GM11168 (cell line): ENCODE measurements around the gene XCR1.
"Not testable (repeated sequence)": the region's sequence is repeated elsewhere in the genome, so short reads cannot be mapped to it uniquely, and the experiment has no call there.

Experiments used
- in situ Hi-C: fragments of 300-500 bp; cut with MboI; formaldehyde crosslinking; loops from one replicate; pipeline ENCODE4 v1.12.0; 2022; ENCODE audit warnings: low sequenced_read_pairs; ENCODE audit not compliant: unreplicated experiment

Gene XCR1

DNA sequence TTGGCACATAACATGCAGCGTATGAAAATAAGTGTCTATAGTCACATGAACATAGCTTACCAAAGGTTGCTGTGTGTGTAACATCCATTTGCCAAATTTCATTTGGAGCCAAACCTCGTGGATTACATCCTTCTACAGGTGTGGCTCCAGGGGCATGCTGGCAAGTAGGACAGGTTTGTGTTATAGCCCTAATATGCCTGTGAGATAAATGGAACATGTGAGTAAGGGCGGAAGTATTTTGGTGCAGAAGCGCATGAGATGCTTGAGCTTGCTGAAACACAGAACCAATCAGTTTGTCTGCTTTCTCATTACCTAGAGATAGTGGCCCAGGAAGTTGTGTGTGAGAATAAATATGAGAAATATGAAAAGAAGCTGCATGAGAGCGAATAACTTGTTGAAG is 21.8 kb upstream of the XCR1 start:
- in situ Hi-C loops = no loop called here

DNA sequence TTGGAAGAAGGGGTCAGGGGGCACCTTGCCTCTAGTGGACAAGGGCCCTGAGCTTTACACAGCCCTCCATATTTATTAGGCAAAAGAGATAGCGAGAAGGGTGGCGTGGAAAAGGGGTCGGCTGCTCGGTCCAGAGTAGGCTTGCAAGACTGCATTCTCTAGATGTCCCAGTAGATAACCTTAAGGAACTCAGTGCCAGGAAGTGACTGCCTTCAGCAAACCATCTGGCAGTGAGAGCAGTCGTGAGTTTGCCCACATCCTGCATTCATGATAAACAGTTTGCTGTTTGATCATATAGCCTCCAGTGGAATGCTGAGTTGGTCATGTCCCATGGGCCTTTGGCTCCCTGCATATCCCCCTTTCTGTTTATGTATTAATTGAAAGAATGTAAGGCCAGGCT is 18.9 kb upstream of the XCR1 start:
- in situ Hi-C loops = not testable (repeated sequence)

DNA sequence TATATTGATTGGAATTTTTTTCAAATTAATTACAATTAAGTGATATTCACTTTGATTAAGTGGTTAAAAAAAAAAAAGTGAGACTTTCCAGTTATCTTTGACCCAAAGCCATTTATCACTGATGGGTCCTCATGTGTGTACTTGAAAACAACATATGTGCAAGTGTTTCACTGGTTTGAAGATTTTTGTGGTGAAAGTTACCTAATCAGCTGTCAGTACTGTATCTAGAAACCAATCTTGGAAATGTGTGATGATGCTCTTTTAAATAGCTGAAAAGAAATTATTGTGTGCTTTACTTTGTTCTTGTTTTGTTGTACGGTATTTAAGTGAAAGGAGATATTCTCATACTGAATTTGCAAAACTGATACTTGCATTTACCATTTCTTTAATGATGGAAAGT is 11.6 kb upstream of the XCR1 start:
- in situ Hi-C loops = no loop called here

DNA sequence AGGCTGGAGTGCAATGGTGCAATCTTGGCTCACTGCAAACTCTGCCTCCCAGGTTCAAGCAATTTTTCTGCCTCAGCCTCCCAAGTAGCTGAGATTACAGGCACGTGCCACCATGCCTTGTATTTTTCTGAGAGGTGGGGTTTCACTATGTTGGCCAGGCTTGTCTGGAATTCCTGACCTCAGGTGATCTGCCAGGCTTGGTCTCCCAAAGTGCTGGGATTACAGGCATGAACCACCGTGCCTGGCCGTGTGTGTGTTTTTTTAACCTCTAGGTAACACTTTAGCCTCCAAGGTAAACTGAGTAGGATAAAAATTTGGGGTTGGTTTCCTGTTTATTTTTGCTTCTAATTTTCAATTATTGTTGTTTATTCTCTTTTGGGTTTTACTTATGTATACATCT is 10.8 kb upstream of the XCR1 start:
- in situ Hi-C loops = not testable (repeated sequence)

DNA sequence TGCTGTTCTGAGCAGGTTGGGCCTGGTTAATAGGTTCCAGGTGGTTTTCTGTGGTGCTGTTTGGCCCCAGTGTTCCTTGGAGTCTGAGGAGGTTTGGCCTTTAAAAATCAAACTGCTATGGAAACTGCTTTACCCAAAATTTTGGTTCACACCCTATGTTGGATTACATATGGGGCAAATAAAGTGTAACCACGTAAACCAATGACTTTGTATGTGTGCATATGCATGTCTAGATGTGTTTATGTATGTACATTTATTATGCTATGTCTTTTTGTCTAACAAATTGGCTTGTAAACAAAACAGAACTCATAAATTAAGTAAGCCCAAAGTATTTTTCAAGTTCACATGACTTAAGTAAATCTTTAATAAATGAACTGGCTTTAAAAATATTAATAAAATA is 8.9 kb upstream of the XCR1 start:
- in situ Hi-C loops = no loop called here

DNA sequence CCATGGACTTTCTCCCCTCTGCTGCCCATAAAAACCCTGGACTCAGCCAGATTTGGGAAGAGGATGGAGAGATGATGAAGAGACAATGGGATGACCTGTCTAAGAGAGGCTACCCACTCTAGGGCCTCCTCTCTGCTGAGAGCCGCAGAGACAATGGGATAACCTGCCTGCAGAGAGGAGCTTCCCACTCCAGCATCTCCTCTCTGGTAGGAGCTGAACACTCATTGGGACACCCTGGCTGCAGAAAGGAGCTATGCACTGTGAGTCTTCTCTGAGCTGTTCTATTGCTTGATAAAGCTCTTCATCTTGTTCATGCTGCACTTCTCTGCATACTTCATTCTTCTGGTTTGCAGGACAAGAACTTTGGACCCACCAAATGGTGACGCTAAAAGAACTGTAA is 4.5 kb upstream of the XCR1 start:
- in situ Hi-C loops = no loop called here

DNA sequence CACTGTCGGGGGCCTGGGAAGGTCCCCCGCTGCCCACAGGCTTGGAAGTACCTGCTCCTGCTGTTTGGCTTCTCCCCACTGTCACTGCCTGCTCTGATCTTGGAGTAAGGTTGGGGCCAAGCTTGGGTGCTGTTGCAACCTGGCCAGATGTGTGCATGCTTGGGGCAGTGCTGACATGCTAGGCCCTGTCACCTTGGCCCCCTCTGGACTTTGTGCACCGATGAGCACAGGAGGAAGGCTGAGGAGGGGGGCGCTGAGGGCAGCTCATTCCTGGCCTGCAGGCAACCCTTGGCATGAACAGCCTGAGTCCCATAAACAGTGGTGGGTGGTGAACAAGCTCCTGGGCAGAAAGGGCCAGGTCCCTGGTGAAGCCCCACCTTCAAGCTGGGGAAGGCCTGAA is 4.0 kb upstream of the XCR1 start:
- in situ Hi-C loops = no loop called here

DNA sequence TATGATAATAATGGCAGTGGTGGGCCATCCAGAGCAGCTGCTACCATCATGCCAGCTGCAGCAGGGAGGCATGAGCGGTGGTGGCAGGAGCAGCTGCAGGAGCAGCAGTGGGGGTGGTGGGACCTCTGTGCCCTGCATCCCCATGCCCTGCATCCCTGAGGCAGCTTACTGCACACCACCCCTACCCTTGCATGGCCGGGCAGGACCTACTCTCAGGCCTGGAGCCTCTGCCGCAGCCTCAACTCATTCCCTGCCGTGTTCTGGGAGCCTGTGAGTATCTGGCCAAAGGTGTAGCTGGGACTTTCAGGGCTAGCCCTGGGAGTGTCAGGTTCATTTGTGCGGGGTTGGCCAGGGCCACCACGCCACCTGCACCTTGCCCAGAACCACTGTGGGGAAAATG is 3.3 kb upstream of the XCR1 start:
- in situ Hi-C loops = no loop called here

DNA sequence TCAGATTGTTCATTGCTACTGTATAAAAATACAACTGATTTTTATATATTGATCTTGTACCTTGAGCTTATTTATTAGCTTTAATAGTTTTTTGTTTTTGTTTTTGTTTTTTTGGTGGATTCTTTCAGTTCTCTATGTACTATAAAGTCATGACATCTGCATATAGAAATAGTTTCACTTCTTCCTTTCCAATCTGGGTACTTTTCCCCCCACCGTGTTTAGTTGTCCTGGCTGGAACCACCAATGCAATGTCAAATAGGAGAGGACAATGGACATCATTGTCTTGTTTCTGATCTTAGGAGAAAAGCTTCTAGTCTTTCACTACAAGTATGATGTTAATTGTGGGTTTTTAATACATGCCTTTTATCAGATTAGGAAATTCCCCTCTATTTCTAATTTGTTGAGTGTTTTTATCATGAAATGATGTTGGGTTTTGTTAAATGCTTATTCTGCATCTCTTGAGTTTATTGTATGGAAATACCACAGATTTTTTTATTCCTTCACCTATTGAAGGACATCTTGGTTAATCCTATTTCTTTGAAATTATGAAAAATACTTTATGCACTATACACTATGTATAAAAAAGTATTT is 2.8 kb upstream of the XCR1 start:
- in situ Hi-C loops = no loop called here

DNA sequence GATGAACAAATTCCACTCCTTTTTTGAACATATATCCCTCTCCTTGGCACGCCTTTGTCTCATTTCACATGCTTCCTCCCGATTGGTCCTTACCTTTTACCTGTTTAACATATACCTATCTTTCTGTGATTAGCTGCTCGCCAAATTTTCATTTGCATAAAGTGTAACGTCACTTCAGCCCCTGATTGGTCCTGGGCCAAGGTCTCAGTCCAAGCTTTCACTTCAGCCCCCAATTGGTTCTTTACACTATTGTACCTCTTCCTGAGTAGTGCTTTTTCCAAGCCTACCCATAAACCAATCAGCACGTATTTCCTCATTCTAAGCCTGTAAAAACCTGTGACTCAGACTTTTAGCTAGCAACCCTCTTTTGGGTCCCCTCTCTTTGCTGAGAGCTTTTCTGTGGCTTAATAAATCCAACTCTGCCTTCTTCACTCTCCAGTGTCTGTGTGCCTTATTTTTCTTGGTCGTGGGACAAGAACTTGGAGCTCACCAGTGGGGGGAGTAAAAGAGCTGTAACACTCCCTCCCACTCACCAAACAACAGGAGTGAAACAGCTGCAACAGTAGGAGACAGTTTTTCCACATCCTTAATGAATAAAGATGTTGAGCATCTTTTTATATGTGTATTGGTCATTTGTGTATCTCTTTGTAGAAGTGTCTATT is 584 bp upstream of the XCR1 start:
- in situ Hi-C loops = no loop called here

DNA sequence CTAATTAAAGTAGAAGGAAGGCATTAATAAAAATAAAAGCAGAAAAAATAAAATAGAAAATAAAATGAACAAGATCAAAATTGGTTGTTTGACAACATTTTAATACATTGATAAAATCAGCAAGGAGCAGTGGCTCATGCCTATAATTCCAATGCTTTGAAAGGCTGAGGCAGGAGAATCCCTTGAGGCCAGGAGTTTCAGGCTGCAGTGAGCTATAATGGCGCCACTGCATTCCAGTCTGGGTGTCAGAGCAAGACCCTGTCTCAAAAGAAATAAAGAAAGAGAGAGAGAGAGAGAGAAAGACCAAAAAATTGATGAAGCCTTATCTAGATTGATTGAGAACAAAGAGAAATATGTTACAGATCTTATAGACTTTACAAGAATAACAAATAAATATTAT is 2.1 kb downstream of the XCR1 start:
- in situ Hi-C loops = no loop called here

DNA sequence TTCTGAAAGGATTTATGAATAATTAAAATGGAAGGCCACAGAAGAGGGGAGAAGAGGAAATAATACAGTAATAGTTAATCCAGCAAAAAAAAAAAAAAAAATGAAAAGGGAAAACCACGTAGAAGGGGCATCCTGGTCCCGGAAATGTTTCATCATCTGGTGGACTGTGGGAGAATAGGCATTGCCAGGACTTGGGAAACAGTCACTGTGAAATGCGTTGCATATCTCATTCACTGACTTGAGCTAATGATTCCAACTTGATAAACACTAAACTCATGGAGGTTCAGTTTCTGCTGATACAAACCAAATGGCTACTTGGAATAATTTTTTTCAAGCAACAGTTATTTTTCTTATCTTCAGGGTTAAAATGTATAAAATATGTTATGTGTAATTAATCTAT is 3.2 kb downstream of the XCR1 start:
- in situ Hi-C loops = no loop called here

DNA sequence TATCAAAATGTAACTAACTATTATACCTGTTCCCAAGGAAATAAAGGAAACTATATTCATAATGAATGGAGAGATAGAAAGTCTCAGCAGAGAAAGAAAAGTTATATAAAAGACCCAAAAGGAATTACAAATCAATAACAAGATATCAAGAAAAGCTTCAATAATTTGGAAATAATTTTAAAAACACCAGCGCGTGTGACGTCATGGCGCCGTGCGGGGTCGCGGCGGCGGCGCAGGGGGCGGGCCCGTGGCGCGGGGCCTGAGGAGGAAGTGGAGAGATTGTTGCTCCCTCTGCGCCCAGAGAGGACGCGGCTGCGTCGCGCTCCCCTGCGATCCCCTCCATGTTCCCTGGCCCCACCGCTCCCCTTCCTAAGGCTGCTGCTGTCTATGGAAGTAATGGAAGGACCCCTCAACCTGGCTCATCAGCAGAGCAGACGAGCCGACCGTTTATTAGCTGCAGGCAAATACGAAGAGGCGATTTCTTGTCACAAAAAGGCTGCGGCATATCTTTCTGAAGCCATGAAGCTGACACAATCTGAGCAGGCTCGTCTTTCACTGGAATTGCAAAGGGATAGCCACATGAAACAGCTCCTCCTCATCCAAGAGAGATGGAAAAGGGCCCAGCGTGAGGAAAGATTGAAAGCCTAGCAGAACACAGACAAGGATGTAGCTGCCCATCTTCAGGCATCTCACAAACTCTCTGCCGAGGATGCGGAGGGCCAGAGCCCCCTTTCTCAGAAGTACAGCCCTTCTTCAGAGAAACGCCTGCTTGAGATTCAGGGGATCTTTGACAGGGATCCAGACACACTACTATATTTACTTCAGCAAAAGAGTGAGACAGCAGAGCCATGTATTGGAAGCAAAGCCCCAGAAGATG is 4.1 kb downstream of the XCR1 start:
- in situ Hi-C loops = no loop called here

DNA sequence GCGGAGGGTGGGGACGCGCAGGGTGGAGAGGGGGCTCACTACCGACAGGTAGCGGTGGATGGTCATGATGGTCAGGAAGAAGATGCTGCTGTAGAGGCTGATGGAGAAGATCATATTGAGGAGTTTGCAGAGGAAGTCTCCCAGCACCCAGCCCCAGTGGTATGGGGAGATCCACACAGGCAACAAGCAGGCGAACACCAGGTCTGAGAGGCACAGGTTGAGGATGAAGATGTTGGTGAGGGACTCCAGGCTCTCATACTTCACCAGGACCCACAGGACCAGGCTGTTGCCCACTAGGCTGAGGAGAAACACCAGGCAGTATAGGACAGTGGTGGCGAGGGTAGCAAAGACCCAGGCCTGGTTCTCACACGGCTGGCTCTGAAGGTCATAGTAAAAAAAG is 5.8 kb downstream of the XCR1 start:
- in situ Hi-C loops = no loop called here

DNA sequence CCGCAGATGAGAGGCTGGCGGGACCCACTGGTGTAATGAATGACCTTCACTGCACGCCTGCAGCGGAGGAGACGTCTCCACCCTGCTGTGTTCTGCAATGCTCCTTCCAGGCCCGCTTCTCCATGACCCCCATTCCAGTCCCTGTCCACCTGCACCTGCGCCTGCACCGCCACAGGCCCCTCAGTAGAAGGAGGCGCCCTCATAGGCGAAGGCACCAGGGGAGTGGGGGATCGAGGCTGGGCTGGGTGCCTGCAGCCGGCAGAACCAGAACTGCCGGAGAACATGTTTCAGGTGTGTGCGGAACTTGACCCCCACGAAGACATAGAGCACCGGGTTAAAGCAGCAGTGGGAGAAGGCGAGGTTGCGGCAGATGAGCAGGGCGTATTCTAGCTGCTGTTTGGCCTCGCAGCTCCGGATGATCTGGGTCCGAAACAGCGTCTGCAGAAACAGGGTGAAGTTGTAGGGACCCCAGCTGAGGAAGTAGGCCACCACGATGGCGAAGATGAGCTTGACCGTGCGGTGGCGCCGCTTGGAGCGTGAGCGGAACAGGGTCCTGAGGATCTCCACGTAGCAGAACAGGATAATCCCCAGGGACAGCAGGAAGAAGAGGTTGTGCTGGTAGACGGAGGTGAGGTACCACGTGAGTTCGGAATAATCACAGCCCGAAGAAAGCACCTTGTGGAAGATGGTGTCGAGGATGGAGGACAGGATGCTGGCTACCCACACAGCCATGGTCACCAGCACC is 6.3 kb downstream of the XCR1 start:
- in situ Hi-C loops = no loop called here

DNA sequence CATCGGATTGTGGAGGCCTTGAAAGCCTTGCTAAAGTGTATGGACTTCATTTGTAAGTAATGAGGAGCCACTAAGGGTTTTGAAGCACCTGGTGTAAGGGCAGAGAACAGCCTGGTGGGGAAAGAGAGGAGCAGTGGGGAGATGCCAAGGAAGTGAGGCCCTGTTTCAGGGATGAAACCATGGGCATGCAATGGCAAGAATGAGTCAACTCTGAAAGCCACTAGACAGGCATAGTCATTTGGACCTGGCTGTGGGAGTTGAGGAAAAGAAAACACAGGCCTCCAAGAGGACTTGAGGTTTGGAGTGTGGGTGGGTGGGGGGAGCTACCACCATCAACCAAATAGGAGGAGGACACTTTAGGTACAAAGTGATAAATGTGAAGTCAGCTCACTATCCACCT is 7.6 kb downstream of the XCR1 start:
- in situ Hi-C loops = no loop called here

DNA sequence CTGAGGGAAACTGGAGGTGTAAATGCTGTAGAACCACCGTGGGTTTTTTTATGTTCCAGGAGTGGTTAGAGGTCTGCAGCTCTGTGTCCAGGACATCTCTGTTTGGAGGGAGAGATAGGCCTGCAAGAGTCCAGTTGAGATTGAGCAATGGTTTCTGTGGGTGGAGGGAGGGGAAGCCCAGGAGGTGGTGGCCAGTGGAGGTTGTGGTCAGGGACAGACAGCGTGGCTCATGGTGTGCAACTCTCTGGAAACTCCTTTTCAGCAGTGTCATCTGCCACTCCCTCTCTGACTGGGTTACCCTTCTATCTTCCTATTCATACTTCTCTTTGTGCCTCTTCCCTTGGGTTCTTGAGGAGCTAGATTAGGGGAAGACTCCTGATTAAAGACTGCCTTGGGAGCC is 9.6 kb downstream of the XCR1 start:
- in situ Hi-C loops = no loop called here

DNA sequence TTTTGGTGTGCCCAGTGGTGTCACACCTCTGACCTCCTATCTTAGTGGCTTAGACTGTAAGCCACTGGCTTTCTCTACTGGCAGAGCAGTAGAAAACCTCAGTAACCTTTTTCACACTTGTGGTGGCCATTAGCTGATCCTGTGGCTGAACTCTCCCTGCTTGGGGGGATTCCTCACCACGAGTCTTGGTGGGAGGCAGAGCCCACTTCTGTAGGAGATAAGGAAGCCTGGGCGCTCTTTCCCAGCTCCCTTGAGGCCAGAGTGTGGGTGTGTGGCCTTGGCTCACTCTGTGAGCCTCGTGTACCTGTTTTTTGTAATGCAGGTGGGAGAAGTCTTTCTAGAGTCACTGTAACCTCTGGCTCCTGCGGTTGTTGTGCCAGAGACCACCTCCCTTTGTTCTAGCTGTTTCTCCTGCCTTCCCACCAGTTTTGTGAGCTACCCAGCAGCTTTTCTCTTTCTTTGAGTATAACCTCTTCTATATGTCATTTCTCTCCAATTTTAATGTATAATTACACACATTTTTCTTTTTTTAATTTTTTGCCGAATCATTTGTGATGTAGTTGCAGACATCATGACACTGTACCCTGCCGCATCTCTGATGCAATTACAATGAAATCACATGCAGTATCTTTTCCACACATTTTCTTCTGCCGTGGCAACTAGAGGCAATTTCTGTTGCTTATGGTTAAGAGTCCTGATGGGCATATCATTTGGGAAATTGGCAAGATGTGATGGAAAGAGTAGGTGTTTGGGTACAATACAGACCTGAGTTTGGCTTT is 13.8 kb downstream of the XCR1 start:
- in situ Hi-C loops = no loop called here

DNA sequence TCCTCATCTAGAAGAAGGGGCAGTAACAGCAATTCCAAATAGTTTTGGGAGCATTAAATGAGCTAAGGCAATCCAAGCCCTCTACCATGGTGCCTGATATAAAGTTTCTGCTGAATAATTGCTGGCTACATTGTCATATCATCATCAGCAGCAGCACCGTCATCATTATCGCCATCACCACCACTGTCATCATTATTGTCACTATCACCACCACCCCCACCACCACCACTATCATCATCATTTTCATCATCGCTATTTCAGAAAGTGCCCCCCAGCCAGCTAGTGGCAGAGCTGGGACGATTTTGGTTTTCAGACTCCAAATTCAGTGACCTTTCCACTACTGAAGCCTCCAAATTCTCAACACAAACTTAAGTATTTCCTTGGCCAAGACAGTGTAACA is 15.0 kb downstream of the XCR1 start:
- in situ Hi-C loops = no loop called here

DNA sequence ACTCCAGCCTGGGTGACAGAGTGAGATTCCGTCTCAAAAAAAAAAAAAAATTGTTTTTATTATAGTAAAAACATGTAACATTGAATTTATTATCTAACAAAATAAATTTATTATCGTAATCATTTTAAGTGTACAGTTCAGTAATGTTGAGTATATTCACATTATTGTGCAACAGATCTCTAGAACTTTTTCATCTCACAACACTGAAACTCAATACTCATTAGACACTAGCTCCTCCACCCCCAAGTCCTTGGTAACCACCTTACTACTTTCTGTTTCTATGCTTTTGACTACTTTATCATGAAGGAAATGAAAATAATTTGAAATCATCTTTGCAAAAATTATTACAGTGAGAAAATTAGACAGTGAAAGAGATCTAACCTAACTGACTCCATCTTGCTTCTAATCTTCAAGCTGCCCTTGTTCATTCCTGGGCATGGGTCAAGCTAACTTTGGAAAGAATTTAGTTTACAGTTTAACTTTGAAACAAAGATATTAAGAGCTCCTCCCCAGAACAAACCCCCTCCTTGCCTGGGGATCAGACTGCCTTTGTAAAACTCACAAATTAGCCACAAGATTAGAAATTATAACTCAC is 16.7 kb downstream of the XCR1 start:
- in situ Hi-C loops = no loop called here
